SKM-1 (cell line): ENCODE results near the gene ZNF219.
"Not testable (repeated sequence)": the region's sequence is repeated elsewhere in the genome, so short reads cannot be mapped to it uniquely, and the experiment has no call there.

ENCODE experiments used
- DNase-seq: peaks from one replicate; lab custom pipeline; 2025; ENCODE audit not compliant: unreplicated experiment; lab: John Stamatoyannopoulos, UW

ZNF219 gene

DNA sequence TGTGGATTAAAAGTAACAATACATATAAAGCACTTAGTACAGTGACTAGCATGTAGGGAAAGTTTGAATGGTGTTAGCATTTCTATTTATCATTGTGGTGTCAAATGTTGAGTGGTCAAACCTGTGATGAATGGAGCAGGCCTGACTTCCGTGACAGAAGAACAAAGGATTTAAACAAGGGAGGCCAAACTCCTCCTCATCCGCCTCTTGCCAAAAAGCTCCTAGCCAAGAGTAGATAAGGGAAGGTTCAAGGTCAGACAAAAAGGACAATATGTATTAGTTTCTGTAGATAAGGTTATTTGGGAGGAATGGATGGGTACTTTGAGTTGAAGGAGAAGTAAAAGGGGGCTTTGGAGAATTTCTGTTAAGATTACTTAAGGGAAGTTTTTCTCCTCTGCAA, 49.8 kb downstream of the ZNF219 start:
- DNase-seq: no peak

DNA sequence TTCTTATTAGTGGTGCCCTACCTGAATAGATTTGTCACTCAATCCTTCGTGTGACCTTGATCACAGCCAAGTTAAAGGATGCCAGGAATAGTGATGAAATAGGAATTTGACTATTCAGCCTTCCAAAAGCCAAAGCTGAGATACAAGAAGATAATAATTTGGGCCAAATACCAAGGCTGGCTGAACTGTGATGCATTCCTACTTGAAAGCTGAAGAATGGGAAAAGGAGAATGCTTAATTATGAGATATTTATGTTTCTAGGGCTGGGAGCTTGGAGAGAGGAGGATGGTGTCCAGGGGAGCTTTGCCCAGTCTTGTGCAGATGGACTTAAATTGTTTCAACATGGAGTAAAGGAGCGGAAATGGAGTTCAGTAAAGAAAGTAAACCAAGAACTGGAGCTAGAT, 51.1 kb downstream of the ZNF219 start:
- no peak for DNase-seq

DNA sequence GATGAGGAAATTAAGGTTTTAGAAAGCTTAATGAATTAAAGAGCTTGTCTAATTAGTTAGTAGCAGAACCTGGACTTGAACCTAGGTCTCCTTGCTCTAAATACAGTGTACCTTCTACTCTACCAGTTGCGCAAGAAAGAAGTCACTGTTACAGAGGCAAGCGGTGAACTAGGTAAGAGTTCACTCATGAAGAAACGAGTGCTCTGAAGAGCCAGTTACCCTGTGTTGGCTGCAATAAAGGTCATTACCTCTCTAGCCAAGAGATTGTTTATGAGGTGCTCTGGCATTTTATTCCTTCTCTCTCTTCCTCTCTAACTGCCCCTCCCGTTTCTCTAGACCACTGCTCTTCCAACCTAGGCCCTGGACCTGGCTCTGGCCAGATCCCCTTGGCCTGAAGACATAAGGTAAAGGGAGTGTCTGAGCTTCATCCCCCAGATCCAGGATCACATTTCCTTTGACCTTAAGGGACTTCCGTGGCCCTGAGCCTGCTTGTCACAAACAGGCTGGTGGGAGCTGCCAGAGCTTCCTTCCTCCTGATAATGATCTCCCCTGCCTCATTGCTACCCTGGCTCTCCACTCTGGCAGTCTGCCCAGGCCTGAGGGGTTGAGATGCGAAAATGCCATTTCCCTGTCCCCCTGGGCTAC, 54.4 kb downstream of the ZNF219 start:
- peak; percentile 25 for DNase-seq

DNA sequence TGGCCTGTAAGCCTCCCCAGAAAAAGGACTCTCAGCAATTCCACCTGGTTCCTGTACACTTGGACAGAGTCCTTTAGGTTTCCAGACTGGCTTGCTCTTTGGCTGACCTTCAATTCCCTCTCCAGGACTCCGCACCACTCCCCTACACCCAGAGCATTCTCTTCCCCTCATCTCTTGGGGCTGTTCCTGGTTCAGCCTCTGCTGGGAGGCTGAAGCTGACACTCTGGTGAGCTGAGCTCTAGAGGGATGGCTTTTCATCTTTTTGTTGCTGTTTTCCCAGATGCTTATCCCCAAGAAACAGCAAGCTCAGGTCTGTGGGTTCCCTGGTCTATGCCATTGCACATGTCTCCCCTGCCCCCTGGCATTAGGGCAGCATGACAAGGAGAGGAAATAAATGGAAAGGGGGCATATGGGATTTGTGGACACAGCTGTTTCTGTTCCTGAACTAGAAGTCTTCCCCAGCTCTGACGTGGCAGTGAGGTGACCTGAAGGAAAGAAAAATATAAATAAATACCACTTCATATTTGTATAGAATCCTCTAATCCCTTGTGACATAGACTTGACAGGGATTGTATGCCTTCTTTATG, 55.0 kb downstream of the ZNF219 start:
- DNase-seq: no peak

DNA sequence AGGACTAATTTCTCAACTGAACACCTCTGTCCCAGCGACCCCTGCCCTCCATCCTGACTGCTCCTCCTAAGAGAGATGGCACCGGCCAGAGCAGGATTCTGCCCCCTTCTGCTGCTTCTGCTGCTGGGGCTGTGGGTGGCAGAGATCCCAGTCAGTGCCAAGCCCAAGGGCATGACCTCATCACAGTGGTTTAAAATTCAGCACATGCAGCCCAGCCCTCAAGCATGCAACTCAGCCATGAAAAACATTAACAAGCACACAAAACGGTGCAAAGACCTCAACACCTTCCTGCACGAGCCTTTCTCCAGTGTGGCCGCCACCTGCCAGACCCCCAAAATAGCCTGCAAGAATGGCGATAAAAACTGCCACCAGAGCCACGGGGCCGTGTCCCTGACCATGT, 55.5 kb downstream of the ZNF219 start:
- no peak for DNase-seq

DNA sequence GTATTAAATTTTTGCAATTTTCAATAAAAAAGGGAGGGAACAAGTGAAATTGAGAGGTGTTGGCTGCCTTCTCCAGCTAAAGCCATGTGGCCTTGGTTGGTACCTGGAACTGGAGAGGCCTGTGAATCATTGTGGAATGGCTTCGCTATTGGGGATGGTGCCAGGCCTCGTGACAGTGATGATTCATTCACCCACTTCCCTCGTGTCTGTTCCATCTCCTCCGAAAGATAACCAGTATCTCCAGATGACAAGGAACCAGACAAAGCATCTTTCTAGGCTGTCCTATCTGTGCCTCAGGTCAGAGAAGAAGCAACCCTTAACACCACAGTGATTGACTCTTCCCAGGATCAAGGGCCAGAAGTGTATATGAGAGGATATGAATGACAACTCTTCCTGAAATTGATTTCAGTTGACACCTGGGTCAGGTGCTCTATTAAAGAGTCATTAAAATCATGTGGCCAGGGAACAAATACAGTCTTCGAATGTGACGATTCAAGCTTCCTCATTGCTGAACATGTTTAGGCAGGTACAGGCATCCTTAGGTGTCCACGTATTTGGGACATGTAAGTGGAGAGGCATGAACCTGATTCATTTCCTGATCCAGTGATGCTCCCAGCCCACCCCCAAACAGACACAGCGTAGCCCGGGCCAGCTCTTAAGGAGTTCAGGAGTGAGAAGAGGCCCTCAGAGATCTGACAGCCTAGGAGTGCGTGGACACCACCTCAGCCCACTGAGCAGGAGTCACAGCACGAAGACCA, 56.6 kb downstream of the ZNF219 start, which contains the start of gene RNASE7:
RNASE7 (plus strand) TSS at position 687 of the 758 bp plus-strand sequence. CDS start 631 bp downstream, outside the sequence.
- DNase-seq: no peak

DNA sequence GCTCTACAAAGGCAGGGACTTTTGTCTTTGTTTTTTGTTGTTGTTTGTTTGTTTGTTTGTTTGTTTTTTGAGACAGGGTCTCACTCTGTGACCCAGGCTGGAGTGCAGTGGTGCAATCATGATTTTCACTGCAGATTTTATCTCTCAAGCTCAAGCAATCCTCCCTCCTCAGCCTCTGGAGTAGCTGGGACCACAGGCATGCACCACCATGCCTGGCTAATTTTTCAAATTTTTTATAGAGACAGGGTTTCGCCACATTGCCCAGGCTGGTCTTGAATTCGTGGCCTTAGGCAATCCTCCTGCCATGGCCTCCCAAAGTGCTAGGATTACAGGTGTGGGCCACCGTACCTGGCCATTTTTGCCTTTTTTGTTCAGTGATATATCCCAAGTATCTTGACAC, 57.5 kb downstream of the ZNF219 start:
- not testable (repeated sequence) for DNase-seq

DNA sequence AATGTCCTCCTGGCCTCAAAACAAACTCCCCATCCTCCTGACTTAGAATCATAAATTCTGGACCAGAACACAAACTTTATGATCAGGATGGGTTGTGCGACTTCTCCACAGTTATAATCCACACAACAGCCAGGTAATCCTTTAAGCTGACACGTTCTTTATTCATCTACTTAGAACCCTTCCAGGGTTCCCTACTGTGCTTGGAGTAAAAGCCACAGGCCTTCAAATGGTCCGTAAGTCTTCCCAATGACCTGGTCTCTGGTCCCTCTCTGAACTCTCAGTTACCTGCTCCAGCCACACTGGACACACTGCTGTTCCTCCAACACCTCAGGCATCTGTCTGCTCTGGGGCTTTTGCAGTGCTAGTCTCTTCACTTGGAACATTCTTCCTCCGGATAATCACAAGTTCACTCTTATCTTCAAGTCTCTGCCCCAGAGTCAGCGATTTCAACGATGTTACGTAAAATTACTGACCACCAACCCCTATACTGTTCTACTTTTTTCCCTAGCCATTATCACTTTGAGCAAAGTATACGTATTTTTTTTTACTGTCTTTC, 58.0 kb downstream of the ZNF219 start:
- DNase-seq: no peak
